Stimulated activated CD8-positive, alpha-beta memory T cell treated with anti-CD3 and anti-CD28 coated beads, Interleukin-15, amount 100 ng/mL, for 4 hours (primary cell): Measurements from ENCODE around the gene B4GALNT2.

ENCODE experiments used
- DNase-seq, 2 donors: peaks; one replicate each; pipeline ENCODE4 v3.0.0-alpha.2; 2020; ENCODE audit warnings: low read depth in 2 of 2

Gene B4GALNT2

DNA sequence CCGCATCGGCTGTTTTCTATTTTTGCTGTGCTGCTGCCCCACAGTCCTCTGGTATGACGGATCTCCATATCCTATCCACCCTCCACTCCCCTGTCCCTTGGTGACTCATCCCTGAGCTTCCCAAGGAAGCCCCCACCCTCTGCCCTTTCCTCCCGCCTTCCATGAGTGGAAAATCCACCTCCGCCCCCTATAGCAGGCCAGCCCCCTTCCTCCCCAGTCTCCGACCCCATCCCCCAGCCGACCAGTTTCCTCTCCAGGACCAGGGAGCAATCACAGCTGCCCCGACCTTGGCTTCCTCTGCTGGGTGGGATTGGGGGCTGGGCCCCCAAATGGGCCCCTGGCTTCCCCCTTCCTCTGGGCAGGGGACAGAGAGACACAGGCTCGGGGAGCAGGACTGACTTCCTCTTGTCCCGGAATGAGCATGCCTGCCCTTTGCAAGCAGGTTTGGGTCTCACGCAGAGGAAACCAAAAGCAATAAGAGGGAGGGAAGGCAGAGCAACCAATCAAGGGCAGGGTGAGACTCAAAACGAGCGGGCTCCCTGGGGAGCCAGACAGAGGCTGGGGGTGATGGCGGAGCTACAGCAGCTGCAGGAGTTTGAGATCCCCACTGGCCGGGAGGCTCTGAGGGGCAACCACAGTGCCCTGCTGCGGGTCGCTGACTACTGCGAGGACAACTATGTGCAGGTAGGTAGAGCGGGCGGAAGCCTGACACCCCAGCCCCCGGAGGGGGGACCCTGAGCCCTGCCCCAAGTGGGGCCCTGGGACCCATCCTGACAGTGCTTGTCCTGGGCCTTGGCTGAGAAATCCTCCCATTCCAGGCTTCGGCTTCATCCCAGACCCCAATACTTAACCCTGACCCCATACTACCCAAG, 77.8 kb downstream of the B4GALNT2 start, which contains the start of the genes ABI3 and GNGT2:
TSS of gene ABI3 (plus strand) at position 550 of the 872 bp plus-strand sequence. CDS start at position 568, 18 bp downstream.
TSS of gene GNGT2 (minus strand) at position 417 of the 872 bp plus-strand sequence. CDS start 3,152 bp downstream, outside the sequence.
- no peak for DNase-seq

DNA sequence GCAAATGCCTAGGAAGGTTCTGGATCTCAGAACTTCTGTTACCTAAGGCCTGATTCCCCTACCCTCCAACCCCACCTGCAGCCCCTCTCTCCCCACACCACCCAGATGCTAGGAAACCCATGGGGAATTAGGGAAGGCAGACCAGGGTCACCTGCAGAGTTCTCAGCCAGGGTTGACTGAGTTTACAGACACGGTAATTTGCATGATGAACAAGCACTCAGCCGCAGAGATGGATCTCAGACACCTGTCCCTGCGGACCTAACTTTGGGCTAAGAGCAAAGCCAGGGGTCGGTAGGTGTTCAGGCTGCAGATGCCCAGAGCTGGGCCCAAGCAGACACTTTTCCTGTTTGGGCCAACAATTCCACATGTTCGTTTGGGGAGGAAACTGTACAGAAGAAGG, 80.8 kb downstream of the B4GALNT2 start:
- no peak for DNase-seq

DNA sequence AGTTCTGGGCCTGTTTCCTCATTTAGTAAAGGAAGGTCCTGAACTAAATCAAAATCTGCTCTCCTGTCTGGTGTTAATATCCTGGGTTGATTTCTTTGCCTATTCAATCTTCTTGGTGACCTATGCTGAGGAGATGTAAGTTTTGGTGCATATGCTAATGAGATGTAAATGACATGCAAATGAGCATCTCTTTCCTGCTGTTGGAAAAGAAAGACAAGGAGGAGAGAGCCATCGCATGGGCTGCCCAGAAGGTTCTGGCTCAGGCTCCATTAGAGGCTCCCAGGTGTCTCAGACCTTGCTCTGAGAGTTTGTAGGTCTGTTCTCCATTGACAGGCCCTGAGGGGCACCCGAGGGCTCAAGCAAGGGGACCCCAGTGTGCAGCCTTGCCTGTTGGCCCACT, 81.3 kb downstream of the B4GALNT2 start:
- no peak for DNase-seq

DNA sequence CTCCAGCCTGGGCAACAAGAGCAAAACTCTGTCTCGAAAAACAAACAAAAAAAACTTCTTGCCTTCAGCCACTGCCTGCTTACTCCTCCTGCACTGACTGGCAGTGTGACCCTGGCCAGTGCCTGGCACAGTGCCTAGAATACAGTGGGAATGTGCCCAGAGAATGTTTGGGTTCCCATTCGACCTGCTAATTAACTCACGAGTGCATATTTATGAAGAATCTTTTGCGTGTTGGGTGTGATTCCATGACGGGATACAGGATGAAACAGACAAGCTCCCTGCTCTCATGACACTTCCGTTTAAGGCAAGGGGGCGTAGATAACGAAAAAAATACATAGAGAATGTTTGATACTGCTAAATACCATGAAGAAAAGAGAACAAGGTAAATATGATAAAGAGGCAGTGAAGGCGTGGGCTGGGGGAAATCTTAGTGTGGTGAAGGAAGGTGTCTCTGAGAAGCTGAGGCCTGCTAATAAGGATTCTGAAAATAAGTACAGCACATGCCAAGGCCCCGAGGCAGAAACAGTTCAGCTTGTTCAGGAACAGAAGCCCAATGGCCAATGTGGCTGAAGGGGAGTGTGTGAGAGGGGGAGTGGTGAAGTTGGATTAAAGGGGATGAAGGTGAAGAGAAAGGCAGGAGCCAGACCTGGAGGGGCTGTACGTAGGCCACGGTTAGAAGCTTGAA, 82.2 kb downstream of the B4GALNT2 start:
- DNase-seq: no peak

DNA sequence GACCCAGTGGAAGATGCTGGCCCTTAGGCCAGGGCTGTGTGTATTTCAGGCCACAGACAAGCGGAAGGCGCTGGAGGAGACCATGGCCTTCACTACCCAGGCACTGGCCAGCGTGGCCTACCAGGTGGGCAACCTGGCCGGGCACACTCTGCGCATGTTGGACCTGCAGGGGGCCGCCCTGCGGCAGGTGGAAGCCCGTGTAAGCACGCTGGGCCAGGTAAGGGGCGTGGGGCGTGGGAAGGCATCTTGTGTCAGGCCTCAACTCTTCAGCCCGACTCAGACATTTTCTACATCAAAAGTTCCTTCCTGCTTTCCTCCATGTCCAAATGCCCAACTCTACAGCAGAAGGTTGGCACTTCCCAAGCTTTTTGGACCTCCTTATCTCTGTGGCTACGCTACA, 83.9 kb downstream of the B4GALNT2 start:
- no peak for DNase-seq

DNA sequence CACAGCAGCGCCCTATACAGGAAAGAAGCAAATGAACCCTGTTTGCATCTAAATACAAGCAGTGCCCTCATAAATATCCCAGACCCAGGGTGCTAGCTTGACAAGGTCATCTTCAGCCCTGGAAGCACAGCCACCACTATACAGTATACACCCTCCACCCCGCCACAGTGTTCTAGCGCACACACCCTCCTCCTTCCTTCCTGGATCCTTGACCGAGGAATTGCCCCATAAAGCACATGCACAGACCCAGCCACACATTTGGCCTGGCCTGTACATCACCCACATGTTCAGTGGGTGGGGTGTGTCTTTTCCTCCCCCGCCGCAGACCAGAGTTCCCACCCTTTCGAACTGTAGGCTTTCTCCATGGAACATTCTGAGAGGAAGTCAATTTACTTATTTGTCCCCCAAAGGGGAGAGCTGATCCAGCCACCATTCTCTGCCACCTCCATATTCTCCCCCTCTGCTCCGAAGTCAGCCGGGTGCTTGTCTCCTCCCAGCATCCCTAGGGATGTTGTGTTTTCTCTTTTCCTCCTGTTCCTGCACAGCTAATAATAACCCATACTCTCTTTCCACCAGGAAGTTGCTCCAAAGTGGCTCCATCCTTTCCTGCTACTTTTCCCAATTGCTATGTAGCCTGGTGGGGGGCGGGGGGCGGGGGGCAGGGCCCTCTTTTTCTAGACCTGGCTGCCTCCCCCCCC, 84.5 kb downstream of the B4GALNT2 start:
- DNase-seq: no peak

DNA sequence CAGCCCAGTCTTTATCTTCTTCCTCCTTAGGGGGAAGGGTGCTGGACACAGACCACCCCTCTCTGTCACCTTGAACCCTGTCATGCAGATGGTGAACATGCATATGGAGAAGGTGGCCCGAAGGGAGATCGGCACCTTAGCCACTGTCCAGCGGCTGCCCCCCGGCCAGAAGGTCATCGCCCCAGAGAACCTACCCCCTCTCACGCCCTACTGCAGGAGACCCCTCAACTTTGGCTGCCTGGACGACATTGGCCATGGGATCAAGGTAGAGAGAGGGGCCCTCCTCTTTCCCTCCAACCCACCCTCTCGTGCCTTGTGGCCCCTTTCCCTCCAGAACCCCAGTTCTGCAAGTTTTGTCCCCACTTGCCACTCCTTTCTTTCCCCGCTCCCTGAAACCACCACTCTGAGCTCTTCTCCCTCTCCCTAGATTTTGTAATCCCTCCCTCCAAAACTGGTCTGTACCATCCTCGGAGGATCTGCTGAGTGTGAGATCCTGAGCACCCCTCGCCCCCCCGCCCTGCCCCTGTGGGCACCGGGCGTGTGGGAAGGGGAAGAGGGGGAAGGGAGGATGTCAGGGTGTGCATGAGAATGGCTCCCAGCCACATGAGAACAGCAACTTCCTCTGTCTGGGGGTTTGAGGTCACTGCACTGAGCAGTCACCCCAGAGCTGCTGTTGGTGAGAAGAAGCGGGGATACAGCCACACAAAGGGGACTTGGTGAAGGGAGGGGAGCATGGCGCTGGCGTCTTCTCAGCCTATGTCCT, 85.3 kb downstream of the B4GALNT2 start:
- peak; percentile 51 to 55 for DNase-seq

DNA sequence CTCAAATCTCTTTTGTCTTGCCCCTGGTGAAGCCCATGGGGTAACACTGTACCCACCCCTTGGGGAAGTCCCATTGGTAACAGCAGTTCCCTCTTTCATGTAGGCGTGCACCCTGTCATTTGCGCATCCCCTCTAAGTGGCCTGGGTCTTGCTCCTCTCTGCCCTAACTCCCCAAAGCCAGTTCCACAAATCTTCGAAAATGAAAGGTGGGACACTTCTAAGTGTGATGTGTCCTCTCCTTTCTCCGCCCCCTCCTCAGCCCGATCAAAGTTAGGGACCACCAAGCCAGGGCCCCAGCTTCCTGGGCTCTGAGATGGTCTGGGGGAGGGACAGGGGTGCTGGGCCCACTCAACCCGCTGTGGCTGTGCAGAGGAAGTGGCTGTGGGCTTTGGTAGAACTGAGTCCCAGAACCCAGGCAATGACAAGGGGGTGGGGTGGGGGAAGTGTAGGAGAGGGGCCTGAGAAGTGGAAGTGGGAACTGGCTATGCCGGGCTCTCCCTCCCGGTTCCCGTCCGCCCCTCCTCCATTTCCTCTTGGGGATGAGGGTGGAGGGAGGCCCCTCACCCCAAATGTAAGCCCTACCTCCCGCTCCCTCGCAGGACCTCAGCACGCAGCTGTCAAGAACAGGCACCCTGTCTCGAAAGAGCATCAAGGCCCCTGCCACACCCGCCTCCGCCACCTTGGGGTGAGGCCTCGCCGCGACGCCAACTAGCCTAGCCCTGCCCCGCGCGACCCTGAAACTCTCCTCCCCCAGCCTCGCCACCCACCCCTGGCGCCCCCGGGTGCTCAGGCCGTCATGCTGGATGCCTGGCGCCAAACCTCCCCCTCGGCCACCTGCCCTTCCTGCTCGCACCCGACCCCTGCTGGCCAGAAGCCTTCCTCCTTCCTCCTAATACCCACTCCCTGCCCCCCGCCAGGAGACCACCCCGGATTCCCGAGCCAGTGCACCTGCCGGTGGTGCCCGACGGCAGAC, 86.7 kb downstream of the B4GALNT2 start:
- DNase-seq: peak in 1 of 2 donors; percentile 42

DNA sequence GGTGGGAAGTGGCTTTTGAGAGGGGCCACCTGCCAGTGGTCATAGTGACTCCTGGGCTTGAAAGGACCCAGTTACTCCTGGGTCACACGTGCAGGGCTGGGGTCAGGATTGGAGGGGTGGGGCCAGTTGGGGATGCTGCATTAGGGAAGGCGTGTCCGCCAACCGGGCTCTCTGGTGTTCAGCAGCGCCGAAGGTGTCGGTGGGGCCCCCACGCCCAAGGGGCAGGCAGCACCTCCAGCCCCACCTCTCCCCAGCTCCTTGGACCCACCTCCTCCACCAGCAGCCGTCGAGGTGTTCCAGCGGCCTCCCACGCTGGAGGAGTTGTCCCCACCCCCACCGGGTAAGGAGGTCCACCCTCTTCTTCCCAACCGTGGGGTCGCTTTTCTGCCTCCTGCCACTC, 87.4 kb downstream of the B4GALNT2 start:
- no peak for DNase-seq

DNA sequence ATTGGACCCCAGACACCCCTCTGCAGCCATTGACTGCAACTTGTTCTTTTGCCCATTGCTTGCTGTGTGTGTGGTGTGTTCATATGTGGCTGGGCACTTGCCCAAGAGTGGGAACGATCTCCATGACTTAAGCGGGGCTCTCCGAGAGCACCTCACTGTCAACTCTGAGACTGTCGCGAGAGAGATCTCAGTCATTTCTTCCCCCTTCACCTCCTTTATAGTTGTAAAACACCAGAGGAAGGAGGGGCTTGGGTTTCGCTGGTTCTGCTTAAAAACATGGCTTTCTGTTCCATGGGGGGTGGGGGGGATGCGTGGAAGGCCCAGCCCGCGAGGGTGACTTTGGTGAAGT, 90.6 kb downstream of the B4GALNT2 start:
- DNase-seq: no peak

DNA sequence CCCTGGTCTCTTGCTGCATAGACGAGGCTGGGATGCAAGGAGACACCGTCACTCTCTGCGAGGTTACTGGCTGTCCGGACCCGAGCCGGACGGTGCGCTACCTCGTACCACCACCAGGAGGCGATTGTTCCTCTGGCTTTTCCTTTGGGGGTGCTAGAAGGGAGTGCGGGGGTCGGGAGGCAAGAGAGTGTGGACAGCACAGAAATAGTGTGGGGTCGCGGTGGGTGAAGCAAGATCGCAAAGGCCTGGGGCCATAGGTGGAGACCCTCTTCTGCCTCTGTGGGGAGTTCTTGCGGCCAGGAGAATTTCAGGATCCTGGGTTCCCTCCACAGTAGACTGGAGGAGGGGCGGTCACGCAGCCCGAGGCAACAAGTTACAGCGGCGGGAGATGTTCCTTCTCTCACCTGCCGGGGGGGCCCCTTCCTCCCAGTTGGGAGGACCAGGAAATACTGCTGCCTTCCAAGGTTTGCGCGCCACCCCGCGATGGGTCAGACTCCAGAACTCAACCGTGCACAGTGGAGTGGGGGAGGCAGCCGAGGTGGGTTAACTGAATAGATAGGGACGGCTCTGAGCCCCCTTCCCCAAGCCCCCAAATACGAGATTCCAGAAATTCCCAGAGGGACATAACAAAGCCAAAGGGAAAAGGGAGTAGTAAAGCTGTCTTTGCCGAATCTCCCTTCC, 91.1 kb downstream of the B4GALNT2 start:
- no peak for DNase-seq

DNA sequence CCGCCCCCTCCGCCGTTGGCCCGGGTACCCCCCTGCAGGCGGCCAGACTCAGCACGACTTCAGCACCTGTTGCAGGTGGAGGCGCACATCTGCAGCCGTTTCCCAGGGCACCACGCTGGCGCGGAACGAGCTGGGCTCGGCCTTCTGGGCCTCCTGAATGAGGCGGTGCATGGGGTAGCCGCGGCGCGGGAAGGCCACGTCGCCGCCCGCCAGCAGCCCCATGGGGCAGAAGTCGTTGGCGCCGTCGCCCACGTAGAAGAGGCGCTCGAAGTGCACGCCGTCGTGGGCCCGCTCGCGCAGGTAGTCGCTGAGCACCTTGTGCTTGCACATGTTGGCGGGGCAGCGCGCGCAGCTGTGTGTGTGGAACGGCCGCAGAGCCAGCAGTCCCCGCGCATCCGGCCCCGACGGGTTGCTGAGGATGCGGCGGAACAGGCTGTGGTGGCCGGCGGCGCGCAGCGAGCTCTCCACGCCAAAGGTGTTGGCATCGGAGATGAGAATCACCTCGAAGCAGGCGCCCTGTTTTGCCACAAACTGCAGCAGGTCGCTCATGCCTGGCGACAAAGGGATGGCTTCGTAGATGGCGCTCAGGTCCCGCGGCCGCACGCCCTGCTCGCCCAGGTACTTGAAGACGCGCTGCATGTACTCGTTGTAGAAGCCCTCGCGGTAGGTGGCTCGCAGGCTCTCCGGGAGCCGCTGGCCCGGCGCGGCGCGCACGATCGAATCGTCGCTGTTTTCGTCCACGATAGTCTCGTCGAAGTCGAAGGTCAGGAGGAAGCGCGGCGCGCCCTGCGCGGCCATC, 91.8 kb downstream of the B4GALNT2 start:
- DNase-seq: no peak

DNA sequence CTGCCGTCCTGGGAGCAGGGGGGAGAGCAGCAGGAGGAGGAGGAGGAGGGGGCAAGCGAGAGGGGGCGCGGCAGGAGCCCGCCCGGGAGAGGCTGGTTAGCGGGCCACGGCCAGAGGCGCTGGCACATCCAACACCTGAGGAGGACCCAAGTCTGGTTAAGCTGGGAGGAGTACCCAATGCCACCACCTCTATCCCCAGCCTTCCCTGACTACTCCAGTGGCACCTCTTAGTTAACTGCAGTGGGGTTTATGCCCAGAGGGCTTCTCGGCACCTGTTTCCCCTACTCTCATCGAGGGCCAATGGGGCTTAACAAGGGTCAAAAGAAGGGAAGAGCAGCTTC, 92.4 kb downstream of the B4GALNT2 start:
- no peak for DNase-seq

DNA sequence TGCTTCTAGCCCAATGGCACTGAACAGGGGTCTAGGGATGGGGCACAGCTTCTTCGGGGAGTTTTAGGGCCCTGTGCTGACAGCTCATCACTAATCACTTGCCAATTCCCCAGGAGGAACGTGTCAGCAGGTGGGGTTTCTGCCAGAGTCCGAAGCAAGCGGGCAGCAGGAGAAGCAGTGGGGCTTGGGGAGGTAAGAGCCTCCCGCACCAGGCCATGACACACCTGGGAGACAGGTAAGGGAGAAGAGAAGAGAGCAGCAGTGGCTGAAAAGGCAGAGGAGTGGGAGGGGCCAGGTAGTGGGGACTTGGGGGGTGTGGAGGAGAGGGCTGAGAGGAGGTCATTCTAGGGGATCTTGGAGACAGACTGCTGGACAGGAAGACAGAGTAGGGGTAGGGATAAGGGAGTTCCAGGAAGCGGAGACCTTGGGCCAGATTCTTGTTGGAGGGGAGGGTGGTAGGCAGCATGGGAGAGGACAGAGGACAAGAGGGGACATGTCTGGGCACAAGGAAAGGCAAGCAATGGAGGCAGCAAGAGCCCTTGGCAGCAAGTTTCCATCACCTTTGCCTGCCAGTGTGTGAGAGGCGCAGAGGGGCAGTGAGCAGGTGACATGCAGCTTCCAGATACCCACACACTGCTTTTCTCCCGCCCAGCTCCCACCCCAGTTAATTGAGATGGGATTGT, 93.1 kb downstream of the B4GALNT2 start:
- no peak for DNase-seq
